Activated CD4-positive, alpha-beta memory T cell treated with anti-CD3 and anti-CD28 coated beads, Interleukin-2, amount 10 ng/mL, durations not matched to agents 7 days and 5 days (primary cell): ENCODE results near the gene RS1. TPM values are rescaled to one million over a fixed set of nuclear protein-coding genes. Genes with fewer than 3 reads are reported as not detected.

Source experiments
- CTCF ChIA-PET: fragments of 350-600 bp; sonication (Branson Sonifier 250); formaldehyde crosslinking; loops from one replicate; lab custom pipeline; 2021; ENCODE audit warnings: antibody characterized with exemption, inconsistent platforms; lab: Charles Lee
- POLR2A ChIA-PET: fragments of 350-600 bp; sonication (Branson Sonifier 250); formaldehyde crosslinking; loops from one replicate; lab custom pipeline; 2021; ENCODE audit warnings: antibody characterized with exemption; lab: Charles Lee
- DNase-seq: peaks from one replicate; pipeline ENCODE4 v3.0.0-alpha.2; 2020
- H3K27ac Mint-ChIP-seq: one replicate; pipeline ENCODE4 v1.8.0; 2021; ENCODE audit warnings: mild to moderate bottlenecking, mixed read lengths
- H3K27me3 Mint-ChIP-seq: one replicate; pipeline ENCODE4 v1.8.0; 2021; ENCODE audit warnings: mixed read lengths
- H3K36me3 Mint-ChIP-seq: one replicate; pipeline ENCODE4 v1.8.0; 2021; ENCODE audit warnings: low read depth, mixed read lengths
- H3K4me1 Mint-ChIP-seq: one replicate; pipeline ENCODE4 v1.8.0; 2021; ENCODE audit warnings: mixed read lengths
- H3K4me3 Mint-ChIP-seq: one replicate; pipeline ENCODE4 v1.8.0; 2021; ENCODE audit warnings: mild to moderate bottlenecking, mixed read lengths
- H3K9me3 Mint-ChIP-seq: one replicate; pipeline ENCODE4 v1.8.0; 2021; ENCODE audit warnings: mixed read lengths
- total RNA-seq, 2 experiments: library from RNA; stranded (reverse); gene quantifications; one replicate each; pipeline ENCODE4 v1.2.3, GENCODE V29; 2021

RS1 gene
- total RNA-seq = not detected

DNA sequence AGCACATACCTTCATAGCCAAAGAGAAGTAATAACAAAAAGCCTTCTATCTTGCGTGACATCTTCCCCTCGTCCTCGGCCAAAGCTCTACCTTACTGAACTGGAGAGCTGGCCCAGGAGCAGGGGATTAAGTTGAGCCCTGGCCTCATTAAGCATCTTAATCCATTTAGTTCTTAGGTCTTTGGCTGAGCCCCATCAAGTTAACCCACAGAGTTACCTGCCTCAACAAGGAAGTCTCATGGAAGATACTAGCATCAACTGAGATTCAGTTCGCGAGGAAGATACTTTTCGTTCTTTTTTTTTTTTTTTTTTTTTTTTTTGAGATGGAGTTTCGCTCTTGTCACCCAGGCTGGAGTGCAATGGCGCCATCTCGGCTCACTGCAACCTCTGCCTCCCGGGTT lies at the start of gene RS1:
RS1 (minus strand) TSS at position 101 of the 400 bp plus-strand sequence; CDS start at position 61, 40 bp downstream.
- ChIA-PET POLR2A (no interaction called here), CTCF (no interaction called here)
- no peaks in the 10 kb centered on the region for H3K27me3 Mint-ChIP-seq
- no peak within 1 kb of the TSS for H3K27ac Mint-ChIP-seq
- DNase-seq = no peak
- no peak within 1 kb of the TSS for H3K4me3 Mint-ChIP-seq
- H3K9me3 Mint-ChIP-seq = no peaks in the 10 kb centered on the region
- peaks cover 6% of the 10 kb centered on the region for H3K4me1 Mint-ChIP-seq
- no peaks in the 10 kb centered on the region for H3K36me3 Mint-ChIP-seq

DNA sequence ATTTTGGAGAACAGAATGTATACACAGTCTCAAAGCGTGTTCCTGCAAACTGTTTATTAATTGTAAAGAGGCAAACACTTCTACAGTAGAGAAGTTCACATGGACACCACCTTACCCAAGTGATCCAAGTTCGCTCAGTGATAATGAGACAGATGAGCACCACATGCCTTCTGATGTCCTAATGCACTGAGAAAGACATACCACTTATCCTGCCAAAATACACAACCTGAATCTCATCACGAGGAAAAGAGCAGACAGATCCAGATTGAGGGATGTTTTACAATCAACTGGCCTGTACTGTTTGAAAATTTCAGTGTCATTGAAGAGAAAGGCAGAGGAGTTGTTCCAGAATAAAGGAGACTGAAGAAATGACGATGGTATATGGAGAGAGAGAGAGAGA lies 47.9 kb upstream of the RS1 start:
- no peaks in the 10 kb centered on the region for H3K9me3 Mint-ChIP-seq
- no peak for DNase-seq
- H3K4me1 Mint-ChIP-seq = no peaks in the 10 kb centered on the region
- POLR2A ChIA-PET = no interaction called here
- H3K27me3 Mint-ChIP-seq = no peaks in the 10 kb centered on the region
- CTCF ChIA-PET = no interaction called here
- no peak overlapping the region for H3K4me3 Mint-ChIP-seq
- H3K36me3 Mint-ChIP-seq = no peaks in the 10 kb centered on the region
- no peak overlapping the region for H3K27ac Mint-ChIP-seq

DNA sequence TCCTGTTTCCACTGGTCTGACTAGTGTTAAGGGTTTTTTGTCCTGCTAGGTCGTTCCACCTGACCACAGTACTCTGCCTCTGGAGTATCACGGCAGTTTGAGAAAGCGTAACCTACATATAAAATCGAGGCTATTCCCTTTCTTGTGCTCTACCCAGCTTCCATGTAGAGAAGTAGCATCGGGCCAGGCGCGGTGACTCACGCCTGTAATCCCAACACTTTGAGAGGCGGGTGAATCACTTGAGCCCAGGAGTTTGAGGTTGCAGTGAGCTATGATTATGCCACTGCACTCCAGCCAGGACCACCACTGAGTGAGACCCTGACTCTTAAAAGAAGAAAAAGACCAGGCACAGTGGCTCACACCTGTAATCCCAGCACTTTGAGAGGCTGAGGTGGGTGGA lies 43.0 kb upstream of the RS1 start:
- no peak for DNase-seq
- H3K36me3 Mint-ChIP-seq = no peaks in the 10 kb centered on the region
- no peaks in the 10 kb centered on the region for H3K27me3 Mint-ChIP-seq
- H3K27ac Mint-ChIP-seq = no peak overlapping the region
- POLR2A ChIA-PET = no interaction called here
- CTCF ChIA-PET = no interaction called here
- H3K4me3 Mint-ChIP-seq = no peak overlapping the region
- H3K4me1 Mint-ChIP-seq = no peaks in the 10 kb centered on the region
- no peaks in the 10 kb centered on the region for H3K9me3 Mint-ChIP-seq

DNA sequence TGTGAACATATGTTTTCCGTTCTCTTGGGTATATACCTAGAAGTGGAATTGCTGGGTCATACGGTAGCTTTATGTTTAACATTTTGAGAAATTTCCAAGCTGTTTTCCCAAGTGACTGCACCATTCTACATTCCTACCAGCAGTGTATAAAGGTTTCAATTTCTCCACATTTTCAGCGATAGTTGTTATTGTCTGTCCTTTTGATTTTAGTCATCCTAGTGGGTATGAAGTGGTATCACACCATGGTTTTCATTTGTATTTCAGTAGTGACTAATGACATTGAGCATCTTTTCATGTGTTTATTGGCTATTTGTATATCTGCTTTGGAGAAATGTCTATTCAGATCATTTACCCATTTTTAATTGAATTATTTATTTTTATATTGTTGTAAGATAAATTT lies 37.9 kb upstream of the RS1 start:
- peaks cover 6% of the 10 kb centered on the region for H3K27me3 Mint-ChIP-seq
- POLR2A ChIA-PET = no interaction called here
- no peaks in the 10 kb centered on the region for H3K9me3 Mint-ChIP-seq
- no peak overlapping the region for H3K27ac Mint-ChIP-seq
- no peak for DNase-seq
- no peaks in the 10 kb centered on the region for H3K36me3 Mint-ChIP-seq
- H3K4me3 Mint-ChIP-seq = no peak overlapping the region
- H3K4me1 Mint-ChIP-seq = no peaks in the 10 kb centered on the region
- CTCF ChIA-PET = interaction anchor here (0.7 kb wide), 1 partner anchor 248 kb away, joined by 3 read pairs; no protein-coding TSS in a partner anchor

DNA sequence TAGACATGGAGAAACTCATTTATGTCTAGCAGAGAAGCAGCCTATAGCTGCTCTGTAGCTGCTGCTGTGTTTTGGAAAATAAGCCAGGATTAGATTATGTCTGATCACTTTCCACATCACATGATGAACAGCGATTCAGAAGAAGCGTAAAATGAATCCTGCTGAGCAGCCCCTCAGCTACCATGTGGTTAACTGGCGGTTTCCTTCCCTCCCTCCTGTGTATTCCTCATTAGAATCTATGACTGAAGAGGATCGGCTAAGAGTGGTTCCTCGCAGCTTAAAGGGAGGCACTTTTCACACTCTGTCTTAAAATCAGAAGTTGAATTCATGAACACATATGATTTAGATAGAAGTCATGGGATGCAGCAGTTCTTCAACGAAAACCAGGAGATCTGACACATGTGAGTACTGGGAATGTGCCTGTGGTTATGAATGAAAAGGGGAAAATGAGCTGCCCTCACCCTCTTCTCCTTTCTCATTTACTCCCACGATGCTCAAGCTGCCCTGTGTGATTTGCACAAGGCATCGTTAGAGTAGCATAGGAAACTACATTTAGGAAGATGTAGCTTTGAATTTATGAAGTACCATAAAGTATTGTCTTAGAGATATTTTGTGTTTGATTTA lies 35.6 kb upstream of the RS1 start, which contains the start of gene PPEF1:
PPEF1 (plus strand) TSS at position 220 of the 624 bp plus-strand sequence; CDS start at position 356, 136 bp downstream.
- ChIA-PET CTCF (no interaction called here), POLR2A (no interaction called here)
- no peaks in the 10 kb centered on the region for H3K4me1 Mint-ChIP-seq
- DNase-seq = no peak
- no peak within 1 kb of the TSS for H3K4me3 Mint-ChIP-seq
- no peaks in the 10 kb centered on the region for H3K9me3 Mint-ChIP-seq
- no peak within 1 kb of the TSS for H3K27ac Mint-ChIP-seq
- H3K27me3 Mint-ChIP-seq = peaks cover 6% of the 10 kb centered on the region
- H3K36me3 Mint-ChIP-seq = no peaks in the 10 kb centered on the region

DNA sequence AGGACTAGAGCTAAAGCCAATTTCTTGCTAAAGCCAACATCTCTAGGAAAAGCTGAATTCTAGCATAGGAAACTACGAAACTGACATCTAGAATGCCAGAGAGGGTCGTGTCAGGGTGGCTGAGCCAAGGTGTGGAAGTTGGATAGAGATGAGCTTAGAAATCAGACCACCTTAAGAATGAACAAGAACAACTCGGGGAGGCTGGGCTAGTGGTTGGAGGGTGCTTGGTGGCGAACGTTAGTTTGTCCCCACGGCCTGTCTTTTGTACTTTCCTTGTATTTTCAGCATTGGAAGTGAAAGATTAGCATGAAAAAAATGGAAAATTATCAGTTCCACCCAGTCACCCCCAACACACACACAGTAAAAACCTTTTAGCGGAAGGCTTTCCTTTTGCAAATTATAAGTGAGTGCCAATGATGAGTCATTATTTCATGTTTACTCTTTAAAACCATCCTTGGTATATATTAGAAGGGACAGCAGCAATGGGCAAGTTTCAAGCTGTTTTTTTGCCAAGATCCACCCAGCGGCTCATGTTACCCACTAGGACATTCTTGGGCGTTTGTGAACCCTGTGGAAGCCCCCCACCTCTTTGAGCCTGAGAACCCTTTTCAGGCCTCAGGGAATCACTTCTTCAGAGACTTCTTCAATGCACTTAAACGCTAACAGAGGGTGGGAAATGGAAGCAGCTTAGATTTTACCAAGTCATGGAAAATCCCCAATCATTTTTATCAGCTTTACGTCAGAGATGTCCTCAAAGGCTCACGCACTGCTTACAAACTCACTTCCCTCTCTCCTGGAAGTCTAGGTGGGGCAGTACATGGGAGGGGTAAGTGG lies 30.7 kb upstream of the RS1 start:
- H3K27ac Mint-ChIP-seq = no peak overlapping the region
- DNase-seq = no peak
- no peak overlapping the region for H3K4me3 Mint-ChIP-seq
- CTCF ChIA-PET = no interaction called here
- H3K27me3 Mint-ChIP-seq = peaks cover 1% of the 10 kb centered on the region
- H3K36me3 Mint-ChIP-seq = no peaks in the 10 kb centered on the region
- no peaks in the 10 kb centered on the region for H3K4me1 Mint-ChIP-seq
- H3K9me3 Mint-ChIP-seq = no peaks in the 10 kb centered on the region
- POLR2A ChIA-PET = no interaction called here

DNA sequence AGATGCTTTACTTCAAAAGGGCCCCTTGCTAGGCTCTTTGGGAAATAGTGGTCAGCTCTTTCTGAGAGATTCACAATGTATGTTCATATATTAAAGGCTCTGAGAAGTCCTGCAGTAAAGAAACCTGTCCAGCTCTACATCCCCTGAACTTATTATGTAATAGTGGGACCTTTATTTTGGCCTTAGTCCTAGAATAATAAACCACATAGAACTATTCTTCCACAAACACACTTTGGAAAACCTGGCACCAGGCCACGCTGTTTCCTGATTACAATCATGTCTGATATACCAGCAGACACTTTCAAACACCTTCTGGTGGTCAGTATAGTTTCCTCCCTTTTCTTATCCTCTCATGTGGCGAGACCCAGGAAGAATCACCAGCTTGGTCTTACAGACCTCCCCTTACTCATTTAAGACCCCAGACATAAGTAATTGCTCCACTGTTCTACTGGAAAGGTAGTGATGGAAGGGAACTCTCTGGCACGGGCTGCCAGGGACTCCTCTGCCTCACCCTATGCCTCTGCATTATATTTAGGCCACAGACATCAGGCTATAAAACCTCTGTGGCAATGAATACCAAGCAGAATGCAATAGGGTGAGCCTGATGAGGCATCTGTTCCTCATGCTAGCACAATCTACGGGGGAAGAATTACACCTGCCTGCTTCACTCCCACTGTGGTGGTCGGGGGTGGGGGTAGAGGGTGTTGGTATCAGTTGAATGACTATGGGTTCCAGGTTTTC lies 29.9 kb upstream of the RS1 start:
- POLR2A ChIA-PET = no interaction called here
- Mint-ChIP-seq H3K27me3 (no peaks in the 10 kb centered on the region), H3K27ac (no peak overlapping the region), H3K4me3 (no peak overlapping the region), H3K9me3 (no peaks in the 10 kb centered on the region), H3K36me3 (no peaks in the 10 kb centered on the region), H3K4me1 (no peaks in the 10 kb centered on the region)
- DNase-seq = no peak
- CTCF ChIA-PET = no interaction called here

DNA sequence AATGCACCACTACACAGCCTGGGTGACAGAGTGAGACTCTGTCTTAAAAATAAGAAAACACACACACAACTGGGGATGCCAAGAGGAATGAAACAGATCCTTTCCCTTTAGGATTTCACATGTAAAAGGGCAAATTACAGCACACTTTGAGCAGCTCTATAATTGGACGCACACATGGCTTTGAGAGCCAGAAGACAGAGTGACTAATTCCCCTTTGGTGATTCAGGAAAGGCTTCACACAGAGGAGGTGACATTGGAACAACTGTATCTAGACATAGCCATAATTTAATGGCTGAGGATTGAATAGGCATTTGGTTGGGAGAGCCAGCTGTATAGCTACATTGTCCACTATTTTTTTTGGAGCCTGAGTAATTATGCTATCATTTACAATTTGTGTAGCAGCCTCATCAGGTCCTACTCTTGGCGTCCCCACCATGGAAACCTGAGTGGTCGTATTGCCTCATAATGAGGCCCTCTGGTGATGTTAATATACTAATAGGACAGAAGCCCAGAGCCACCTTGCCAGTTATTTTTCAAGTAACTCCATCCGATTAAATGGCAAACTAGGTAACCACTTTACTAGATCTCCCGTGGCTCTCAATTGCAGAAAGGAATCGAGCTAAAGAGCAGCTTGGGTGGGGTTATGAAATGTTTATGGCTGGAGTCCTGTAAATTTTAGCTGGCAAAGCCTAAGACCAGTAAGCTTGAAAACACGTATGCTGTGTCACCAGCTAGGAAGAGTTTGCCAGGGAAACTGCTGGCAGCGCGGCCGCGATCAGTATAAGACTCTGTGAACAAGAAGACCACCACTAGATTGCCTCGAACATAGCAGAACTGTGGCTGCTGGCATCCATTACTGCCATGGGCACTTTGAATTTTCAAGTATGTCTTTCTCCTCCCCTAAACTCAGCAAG lies 27.1 kb upstream of the RS1 start:
- DNase-seq = no peak
- no peak overlapping the region for H3K4me3 Mint-ChIP-seq
- CTCF ChIA-PET = no interaction called here
- H3K27me3 Mint-ChIP-seq = no peaks in the 10 kb centered on the region
- H3K36me3 Mint-ChIP-seq = no peaks in the 10 kb centered on the region
- no peaks in the 10 kb centered on the region for H3K9me3 Mint-ChIP-seq
- no peak overlapping the region for H3K27ac Mint-ChIP-seq
- H3K4me1 Mint-ChIP-seq = no peaks in the 10 kb centered on the region
- POLR2A ChIA-PET = no interaction called here

DNA sequence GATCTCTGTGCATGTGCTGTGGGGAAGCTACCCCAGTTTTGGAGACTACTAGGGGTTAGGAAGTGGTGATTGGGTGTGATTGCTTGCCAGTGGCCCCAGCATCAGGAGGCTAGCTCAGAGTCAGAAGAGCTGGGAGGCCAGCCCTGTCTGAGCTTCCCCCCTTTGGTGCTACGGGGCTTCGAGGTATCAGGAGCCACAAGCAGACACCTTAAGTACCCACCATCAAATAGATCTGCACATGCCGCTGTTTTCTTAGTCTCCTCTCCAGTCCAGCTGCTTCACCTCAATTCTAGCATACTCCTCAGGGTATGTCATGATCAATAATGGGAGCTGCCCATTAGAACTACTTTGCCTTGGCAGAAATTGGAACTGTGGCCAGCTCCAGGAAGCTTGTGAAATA lies 24.7 kb upstream of the RS1 start:
- Mint-ChIP-seq H3K27ac (no peak overlapping the region), H3K36me3 (no peaks in the 10 kb centered on the region)
- CTCF ChIA-PET = no interaction called here

DNA sequence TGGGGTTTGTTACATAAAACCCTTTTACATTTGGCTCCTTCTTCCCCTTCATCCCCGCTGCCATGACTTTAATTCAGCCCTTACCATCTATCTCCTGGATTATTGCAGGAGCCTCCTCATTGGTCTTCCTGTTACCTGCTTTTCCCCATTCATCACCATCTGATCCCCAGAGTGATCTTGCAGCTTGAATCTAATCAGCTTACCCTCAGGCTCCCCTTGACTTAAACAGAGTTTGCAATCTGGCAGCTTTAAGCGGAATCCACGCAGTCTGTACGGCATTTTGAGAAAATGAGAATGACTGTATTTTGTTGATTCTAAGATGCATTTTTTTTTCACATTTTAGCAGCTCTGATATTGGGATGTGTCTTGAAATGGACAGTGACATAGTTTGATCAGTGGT lies 20.6 kb upstream of the RS1 start:
- Mint-ChIP-seq H3K27me3 (peaks cover 4% of the 10 kb centered on the region), H3K4me1 (no peaks in the 10 kb centered on the region), H3K27ac (no peak overlapping the region), H3K36me3 (no peaks in the 10 kb centered on the region), H3K9me3 (no peaks in the 10 kb centered on the region), H3K4me3 (no peak overlapping the region)
- ChIA-PET CTCF (no interaction called here), POLR2A (no interaction called here)
- no peak for DNase-seq

More for the DNA sequence above, 24.7 kb upstream of the RS1 start:
- POLR2A ChIA-PET = no interaction called here
- DNase-seq = no peak
- Mint-ChIP-seq H3K4me1 (no peaks in the 10 kb centered on the region), H3K27me3 (peaks cover 4% of the 10 kb centered on the region), H3K9me3 (no peaks in the 10 kb centered on the region), H3K4me3 (no peak overlapping the region)

DNA sequence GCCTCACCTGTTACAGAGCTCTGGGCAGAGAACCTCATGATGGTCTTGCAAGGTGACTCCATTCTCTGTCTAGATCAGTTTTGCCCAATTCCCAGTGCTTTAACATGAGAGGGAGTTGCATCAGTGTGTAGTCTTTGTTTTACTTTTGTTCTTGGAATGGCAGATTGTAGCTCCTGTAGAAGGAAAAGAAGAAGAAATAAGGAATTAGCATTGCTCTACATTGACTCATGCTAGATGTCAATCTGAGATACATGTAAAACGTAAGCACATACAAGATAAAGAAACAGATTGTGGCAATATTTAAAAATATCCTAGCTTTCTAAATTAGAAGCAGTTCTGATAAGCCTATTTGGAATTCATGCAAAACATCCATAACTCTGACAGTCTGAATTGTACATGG lies 19.5 kb upstream of the RS1 start:
- Mint-ChIP-seq H3K4me3 (no peak overlapping the region), H3K9me3 (no peaks in the 10 kb centered on the region), H3K36me3 (no peaks in the 10 kb centered on the region), H3K27ac (no peak overlapping the region), H3K4me1 (no peaks in the 10 kb centered on the region), H3K27me3 (peaks cover 4% of the 10 kb centered on the region)
- no peak for DNase-seq
- CTCF ChIA-PET = no interaction called here
- POLR2A ChIA-PET = no interaction called here

DNA sequence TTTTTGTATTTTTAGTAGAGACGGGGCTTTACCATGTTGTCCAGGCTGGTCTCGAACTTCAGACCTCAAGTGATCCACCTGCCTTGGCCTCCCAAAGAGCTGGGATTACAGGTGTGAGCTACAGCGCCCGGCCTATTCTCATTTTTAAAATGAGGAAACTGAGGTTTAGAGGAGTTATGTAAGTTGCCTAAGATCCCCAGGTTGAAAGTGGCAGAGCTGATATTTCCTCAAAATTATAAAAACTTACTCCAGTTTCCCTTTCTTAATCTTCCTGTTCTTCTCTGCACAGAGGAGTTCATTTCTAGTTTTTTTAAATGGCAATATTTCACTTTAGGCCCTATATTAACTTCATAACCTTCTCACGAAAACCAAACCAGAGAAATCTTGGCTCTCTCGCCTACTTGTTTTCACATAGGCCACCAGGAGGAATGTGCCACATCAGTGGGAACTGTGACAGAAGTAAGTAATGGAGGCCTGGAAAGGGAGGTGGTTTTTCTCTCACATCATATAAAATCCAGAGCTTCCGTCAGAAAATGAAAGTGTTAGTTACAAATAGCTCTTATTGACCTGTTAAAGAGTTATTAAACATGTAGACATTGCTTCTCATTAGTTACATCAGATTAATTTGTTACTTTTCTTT lies 16.1 kb upstream of the RS1 start:
- no peaks in the 10 kb centered on the region for H3K9me3 Mint-ChIP-seq
- H3K27me3 Mint-ChIP-seq = peaks cover 4% of the 10 kb centered on the region
- no peak overlapping the region for H3K27ac Mint-ChIP-seq

More for the DNA sequence above, 16.1 kb upstream of the RS1 start:
- ChIA-PET POLR2A (no interaction called here), CTCF (no interaction called here)
- Mint-ChIP-seq H3K4me1 (no peaks in the 10 kb centered on the region), H3K4me3 (no peak overlapping the region), H3K36me3 (no peaks in the 10 kb centered on the region)
- no peak for DNase-seq
